ACC112 (cell line): Measurements from ENCODE around the gene FAM120C.

ENCODE experiments used
- H2AFZ ChIP-seq: fragments of 200-600 bp; sonication (generic); one replicate; pipeline ENCODE4 v1.6.0; 2017; ENCODE audit warnings: antibody characterized with exemption, low read length; ENCODE audit not compliant: unreplicated experiment
- H3K27ac ChIP-seq: fragments of 200-600 bp; sonication (generic); 2 replicates; pipeline ENCODE4 v1.5.1; 2014; ENCODE audit warnings: low read depth, mild to moderate bottlenecking, antibody characterized with exemption, low read length, moderate library complexity
- H3K27me3 ChIP-seq: fragments of 200-600 bp; sonication (generic); 2 replicates; pipeline ENCODE4 v1.6.1; 2014; ENCODE audit warnings: mild to moderate bottlenecking, antibody characterized with exemption, low read length, moderate library complexity, mixed read lengths; ENCODE audit not compliant: insufficient read depth
- H3K36me3 ChIP-seq: fragments of 200-600 bp; sonication (generic); 2 replicates; pipeline ENCODE4 v1.6.1; 2016; ENCODE audit warnings: mild to moderate bottlenecking, antibody characterized with exemption, low read length, moderate library complexity, mixed read lengths; ENCODE audit not compliant: insufficient read depth
- H3K4me1 ChIP-seq: fragments of 200-600 bp; sonication (generic); one replicate; pipeline ENCODE4 v1.6.1; 2016; ENCODE audit warnings: low read length, mixed read lengths; ENCODE audit not compliant: insufficient read depth, unreplicated experiment, control insufficient read depth
- H3K4me3 ChIP-seq: fragments of 200-600 bp; sonication (generic); 2 replicates; pipeline ENCODE4 v1.5.1; 2014; ENCODE audit warnings: mild to moderate bottlenecking, low read depth, low read length
- H3K79me2 ChIP-seq: fragments of 200-600 bp; sonication (generic); one replicate; pipeline ENCODE4 v1.6.0; 2016; ENCODE audit warnings: low read length; ENCODE audit not compliant: control insufficient read depth, unreplicated experiment, insufficient read depth

The FAM120C gene

DNA sequence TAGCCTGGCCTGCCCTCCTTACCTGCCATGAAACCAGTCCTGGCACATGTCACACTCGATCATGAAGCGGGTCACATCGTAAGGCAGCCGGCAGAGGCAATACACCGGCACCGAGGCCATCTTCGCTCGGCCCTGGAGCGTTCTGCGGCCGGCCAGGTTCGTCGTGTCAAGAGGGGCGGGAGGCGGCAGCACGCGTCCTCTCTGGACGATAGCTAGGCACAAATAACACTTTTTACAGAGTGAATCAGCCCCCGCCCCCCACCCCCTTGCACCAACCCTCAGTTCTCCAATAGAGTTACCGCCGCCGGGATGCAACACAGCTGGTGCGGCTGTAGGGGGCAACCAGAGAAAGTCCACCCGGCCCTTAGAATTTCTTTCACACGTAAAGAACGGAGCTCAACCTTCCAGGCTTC lies 140.4 kb downstream of the FAM120C start:
- Histone ChIP-seq H3K27me3 (no peaks in the 10 kb centered on the region), H3K36me3 (no peaks in the 10 kb centered on the region), H3K79me2 (peaks cover 11% of the 10 kb centered on the region), H2AFZ (no peak overlapping the region), H3K27ac (no peak overlapping the region), H3K4me3 (peak overlapping the region; percentile 94), H3K4me1 (no peaks in the 10 kb centered on the region)

GRCh38 chrX:54030329-54030728 lies 152.7 kb downstream of the FAM120C start:
- Histone ChIP-seq H3K36me3 (no peaks in the 10 kb centered on the region), H3K27me3 (no peaks in the 10 kb centered on the region), H3K79me2 (no peaks in the 10 kb centered on the region), H3K4me3 (no peak overlapping the region), H2AFZ (no peak overlapping the region), H3K27ac (no peak overlapping the region), H3K4me1 (no peaks in the 10 kb centered on the region)

- no peaks in the 10 kb centered on the region for H3K4me1 ChIP-seq
- no peak overlapping the region for H2AFZ ChIP-seq
- no peak overlapping the region for H3K4me3 ChIP-seq
- no peaks in the 10 kb centered on the region for H3K79me2 ChIP-seq
- no peaks in the 10 kb centered on the region for H3K27me3 ChIP-seq
- H3K27ac ChIP-seq, result no peak overlapping the region
- no peaks in the 10 kb centered on the region for H3K36me3 ChIP-seq
Observed at GRCh38 chrX:54029529-54030143, 153.4 kb downstream of the FAM120C start.

DNA sequence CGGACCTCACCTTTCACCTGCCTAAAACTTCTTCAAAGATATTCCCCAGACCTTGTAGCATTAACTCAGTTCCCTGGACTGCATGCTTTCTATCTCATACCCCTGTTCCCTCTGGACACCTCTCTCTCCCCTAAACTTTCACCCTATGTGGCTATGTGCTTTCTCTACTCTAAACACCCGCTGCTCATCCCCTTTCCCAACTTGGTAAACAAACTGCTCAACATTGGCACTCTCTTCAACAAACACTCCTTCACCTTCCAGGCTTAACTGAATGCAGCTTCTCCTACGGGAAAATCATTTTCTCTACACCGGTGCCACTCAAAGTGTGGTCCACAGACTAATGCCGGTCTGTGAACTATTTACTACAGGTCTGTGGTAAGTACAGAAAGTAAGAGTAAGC lies 158.7 kb downstream of the FAM120C start:
- no peaks in the 10 kb centered on the region for H3K4me1 ChIP-seq
- H2AFZ ChIP-seq, result no peak overlapping the region
- no peak overlapping the region for H3K4me3 ChIP-seq
- H3K36me3 ChIP-seq, result no peaks in the 10 kb centered on the region
- no peak overlapping the region for H3K27ac ChIP-seq
- H3K27me3 ChIP-seq, result no peaks in the 10 kb centered on the region
- H3K79me2 ChIP-seq, result no peaks in the 10 kb centered on the region
